Loucy (cell line): Measurements from ENCODE around the gene ACOT2.
A peak's percentile ranks its signal among the peaks of the same experiment; 100 is the strongest.
"Not testable (repeated sequence)": the region's sequence is repeated elsewhere in the genome, so short reads cannot be mapped to it uniquely, and the experiment has no call there.

Experiments used
- H2AFZ ChIP-seq: fragments of 200-600 bp; sonication (generic); 2 replicates; pipeline ENCODE4 v1.6.0; 2016; ENCODE audit warnings: antibody characterized with exemption, mild to moderate bottlenecking, low read length, moderate library complexity
- H3F3A ChIP-seq: fragments of 200-600 bp; 2 replicates; pipeline ENCODE4 v1.6.0; 2016; ENCODE audit warnings: antibody characterized with exemption, low read depth, mild to moderate bottlenecking
- H3K27me3 ChIP-seq: fragments of 200-600 bp; sonication (generic); 2 replicates; pipeline ENCODE4 v1.6.1; 2014; ENCODE audit warnings: low read length, mild to moderate bottlenecking; ENCODE audit not compliant: insufficient read depth, poor library complexity, severe bottlenecking
- H3K36me3 ChIP-seq: fragments of 200-600 bp; sonication (generic); 2 replicates; pipeline ENCODE4 v1.6.1; 2016; ENCODE audit warnings: low read length; ENCODE audit not compliant: insufficient read depth
- H3K4me1 ChIP-seq: fragments of 200-600 bp; sonication (generic); 2 replicates; pipeline ENCODE4 v1.5.1; 2014; ENCODE audit warnings: low read length, mild to moderate bottlenecking; ENCODE audit not compliant: insufficient read depth, poor library complexity, severe bottlenecking
- H3K4me2 ChIP-seq: fragments of 200-600 bp; sonication (generic); 2 replicates; pipeline ENCODE4 v1.6.0; 2014; ENCODE audit warnings: antibody characterized with exemption, low read length, low read depth, mild to moderate bottlenecking; ENCODE audit not compliant: poor library complexity, severe bottlenecking
- H3K4me3 ChIP-seq: fragments of 200-600 bp; sonication (generic); 2 replicates; pipeline ENCODE4 v1.5.1; 2014; ENCODE audit warnings: low read length, mild to moderate bottlenecking, mixed read lengths; ENCODE audit not compliant: poor library complexity, severe bottlenecking
- H3K79me2 ChIP-seq: fragments of 200-600 bp; sonication (generic); 2 replicates; pipeline ENCODE4 v1.6.1; 2014; ENCODE audit warnings: low read length; ENCODE audit not compliant: insufficient read depth
- H3K9ac ChIP-seq: fragments of 200-600 bp; sonication (generic); 2 replicates; pipeline ENCODE4 v1.6.0; 2014; ENCODE audit warnings: mild to moderate bottlenecking, low read depth, low read length, moderate library complexity; ENCODE audit not compliant: poor library complexity, severe bottlenecking
- H3K9me2 ChIP-seq: fragments of 200-600 bp; sonication (generic); replicated peaks from 2 replicates; pipeline ENCODE4 v1.6.1; 2016; ENCODE audit warnings: low read depth, low read length, mixed read lengths
- H3K9me3 ChIP-seq: fragments of 200-600 bp; sonication (generic); 2 replicates; pipeline ENCODE4 v1.6.1; 2014; ENCODE audit warnings: mild to moderate bottlenecking, antibody characterized with exemption, low read length, low read depth; ENCODE audit not compliant: insufficient read depth
- H4K20me1 ChIP-seq: fragments of 200-600 bp; sonication (generic); 2 replicates; pipeline ENCODE4 v1.6.0; 2014; ENCODE audit warnings: antibody characterized with exemption, low read length, mild to moderate bottlenecking; ENCODE audit not compliant: insufficient read depth, poor library complexity, severe bottlenecking
- CTCF ChIP-seq: fragments of 200-600 bp; sonication (generic); conservative IDR thresholded peaks from 2 replicates; pipeline ENCODE4 v1.5.1; 2014; ENCODE audit warnings: mild to moderate bottlenecking, antibody characterized with exemption, low read length
- EZH2phosphoT487 ChIP-seq: fragments of 200-600 bp; IDR thresholded peaks from 2 replicates; pipeline ENCODE4 v1.6.1; 2018; ENCODE audit warnings: antibody characterized with exemption, mild to moderate bottlenecking, moderate library complexity, borderline replicate concordance

The ACOT2 gene

GRCh38 chr14:73567358-73567757 lies 1.7 kb upstream of the ACOT2 start:
- H3K4me2 ChIP-seq, result peak overlapping the region; percentile 95
- H3K9ac ChIP-seq, result peak overlapping the region; percentile 89
- H3F3A ChIP-seq, result no peaks in the 10 kb centered on the region
- no peak for TF ChIP-seq EZH2phosphoT487
- TF ChIP-seq CTCF, result no peak
- no peak overlapping the region for H2AFZ ChIP-seq
- no peaks in the 10 kb centered on the region for H3K9me3 ChIP-seq
- peak overlapping the region; percentile 92 for H3K4me3 ChIP-seq
- H3K4me1 ChIP-seq, result peaks cover 24% of the 10 kb centered on the region
- peaks cover 39% of the 10 kb centered on the region for H3K79me2 ChIP-seq
- no peaks in the 10 kb centered on the region for H3K36me3 ChIP-seq
- H3K9me2 ChIP-seq, result no peaks in the 10 kb centered on the region
- H4K20me1 ChIP-seq, result peaks cover 3% of the 10 kb centered on the region
- H3K27me3 ChIP-seq, result no peaks in the 10 kb centered on the region

GRCh38 chr14:73567951-73568885 lies 795 bp upstream of the ACOT2 start:
- Histone ChIP-seq H3K9me3 (no peaks in the 10 kb centered on the region), H3K9me2 (no peaks in the 10 kb centered on the region), H4K20me1 (peaks cover 3% of the 10 kb centered on the region), H3K27me3 (no peaks in the 10 kb centered on the region), H3K79me2 (peaks cover 42% of the 10 kb centered on the region), H3K4me1 (peaks cover 24% of the 10 kb centered on the region), H3K4me2 (peak overlapping the region; percentile 95), H3K36me3 (no peaks in the 10 kb centered on the region), H3K9ac (peak overlapping the region; percentile 89), H3K4me3 (peak overlapping the region; percentile 92), H2AFZ (peak overlapping the region; percentile 99), H3F3A (no peaks in the 10 kb centered on the region)
- TF ChIP-seq CTCF, result no peak
- TF ChIP-seq EZH2phosphoT487, result no peak

- peak overlapping the region; percentile 99 for H2AFZ ChIP-seq
- H3K9me3 ChIP-seq, H3F3A ChIP-seq, H3K27me3 ChIP-seq, H3K36me3 ChIP-seq, H4K20me1 ChIP-seq, H3K9me2 ChIP-seq: not testable (repeated sequence)
- peaks cover 24% of the 10 kb centered on the region for H3K4me1 ChIP-seq
- peaks cover 42% of the 10 kb centered on the region for H3K79me2 ChIP-seq
- peak overlapping the region; percentile 92 for H3K4me3 ChIP-seq
- peak overlapping the region; percentile 95 for H3K4me2 ChIP-seq
- H3K9ac ChIP-seq, result peak overlapping the region; percentile 89
These were observed 178 bp upstream of the ACOT2 start for GRCh38 chr14:73568886-73569184.

- peaks cover 24% of the 10 kb centered on the region for H3K4me1 ChIP-seq
- peaks cover 42% of the 10 kb centered on the region for H3K79me2 ChIP-seq
- not testable (repeated sequence) for H3K9me2 ChIP-seq, H3K9me3 ChIP-seq, H3F3A ChIP-seq, H3K36me3 ChIP-seq, H2AFZ ChIP-seq, H3K27me3 ChIP-seq, H4K20me1 ChIP-seq
- peak overlapping the region; percentile 92 for H3K4me3 ChIP-seq
- peak; percentile 67 for TF ChIP-seq CTCF
- H3K9ac ChIP-seq, result peak overlapping the region; percentile 52
- H3K4me2 ChIP-seq, result peak overlapping the region; percentile 95
These were observed 1.9 kb downstream of the ACOT2 start for GRCh38 chr14:73570913-73571312.

- not testable (repeated sequence) for H3K9me3 ChIP-seq, H3F3A ChIP-seq, H4K20me1 ChIP-seq, H3K9me2 ChIP-seq, H2AFZ ChIP-seq, H3K9ac ChIP-seq, H3K36me3 ChIP-seq, H3K27me3 ChIP-seq, H3K4me3 ChIP-seq
- H3K4me2 ChIP-seq, result peak overlapping the region; percentile 24
- peaks cover 16% of the 10 kb centered on the region for H3K4me1 ChIP-seq
- peaks cover 30% of the 10 kb centered on the region for H3K79me2 ChIP-seq
These were observed 4.0 kb downstream of the ACOT2 start for GRCh38 chr14:73573034-73573433.
